Endodermal cell (in vitro differentiated cells): ENCODE measurements around the gene PKD1. TPM values are rescaled to one million over a fixed set of nuclear protein-coding genes. Genes with fewer than 3 reads are reported as not detected.
A peak's percentile ranks its signal among the peaks of the same experiment; 100 is the strongest.

Experiments used
- DNase-seq: peaks from one replicate; pipeline ENCODE4 v3.0.0-alpha.2; 2017
- H3K27ac ChIP-seq: 2 replicates; pipeline ENCODE4 v1.5.1; 2013; ENCODE audit warnings: mild to moderate bottlenecking, low read depth, low read length, moderate library complexity
- H3K27me3 ChIP-seq: 2 replicates; pipeline ENCODE4 v1.6.1; 2013; ENCODE audit warnings: mild to moderate bottlenecking, low read length, moderate library complexity; ENCODE audit not compliant: insufficient read depth, control insufficient read depth, poor library complexity, severe bottlenecking
- H3K36me3 ChIP-seq: 2 replicates; pipeline ENCODE4 v1.7.0; 2013; ENCODE audit warnings: mild to moderate bottlenecking, low read length, moderate library complexity; ENCODE audit not compliant: control insufficient read depth, insufficient read depth
- H3K4me1 ChIP-seq: one replicate; pipeline ENCODE4 v1.7.0; 2013; ENCODE audit warnings: low read length; ENCODE audit not compliant: control insufficient read depth, insufficient read depth
- H3K4me3 ChIP-seq: 2 replicates; pipeline ENCODE4 v1.5.1; 2013; ENCODE audit warnings: mild to moderate bottlenecking, low read length, moderate library complexity
- H3K9ac ChIP-seq: 2 replicates; pipeline ENCODE4 v1.6.1; 2013; ENCODE audit warnings: mild to moderate bottlenecking, low read length, moderate library complexity; ENCODE audit not compliant: poor library complexity, severe bottlenecking; ENCODE audit errors: extremely low read depth
- H3K9me3 ChIP-seq: 2 replicates; pipeline ENCODE4 v1.6.1; 2013; ENCODE audit warnings: mild to moderate bottlenecking, low read length, moderate library complexity; ENCODE audit not compliant: control insufficient read depth
- H3K27ac Mint-ChIP-seq: 2 replicates; pipeline ENCODE4 v1.8.0; 2020; ENCODE audit warnings: mixed read lengths
- H3K27me3 Mint-ChIP-seq: 2 replicates; pipeline ENCODE4 v1.8.0; 2021; ENCODE audit warnings: mild to moderate bottlenecking, mixed read lengths; ENCODE audit not compliant: insufficient read depth
- H3K36me3 Mint-ChIP-seq: 2 replicates; pipeline ENCODE4 v1.8.0; 2020; ENCODE audit warnings: low read depth, mixed read lengths
- H3K4me1 Mint-ChIP-seq: 2 replicates; pipeline ENCODE4 v1.8.0; 2020; ENCODE audit warnings: mixed read lengths
- H3K4me3 Mint-ChIP-seq: 2 replicates; pipeline ENCODE4 v1.8.0; 2020; ENCODE audit warnings: mild to moderate bottlenecking, moderate library complexity, mixed read lengths
- H3K9me3 Mint-ChIP-seq: 2 replicates; pipeline ENCODE4 v1.8.0; 2020; ENCODE audit warnings: mild to moderate bottlenecking, mixed read lengths
- CTCF ChIP-seq: fragments of 200-600 bp; sonication (generic); conservative IDR thresholded peaks from 2 replicates; pipeline ENCODE4 v1.5.0; 2021; ENCODE audit warnings: antibody characterized with exemption, mild to moderate bottlenecking
- WGBS, 2 experiments: methylation state at CpG; one replicate each; pipeline versions ENCODE4 v1.1.5 to v1.1.7; 2013; ENCODE audit warnings: missing lambda C conversion rate in 2 of 2, mixed read lengths in 1 of 2; ENCODE audit not compliant: insufficient coverage in 1 of 2, insufficient read length in 1 of 2; 5-methylcytosine and 5-hydroxymethylcytosine counted together
- total RNA-seq, 2 donors: library from RNA; stranded (reverse); fragmentation: NEBNext Ultra II Directional in 1 of 2; extraction: Animal tissue kit (Norgen Biotek cat#: 25700) in 1 of 2; gene quantifications; 2 replicates in 1 of 2; 3 replicates in 1 of 2; pipeline ENCODE4 v1.2.1, GENCODE V29; 2021

Gene PKD1
- total RNA-seq, 2 donors from 2014 or later = 104 to 110 TPM

GRCh38 chr16:2077016-2077415 lies 58.7 kb downstream of the PKD1 start:
- no peak for TF ChIP-seq CTCF
- Histone ChIP-seq H3K27ac (no peak overlapping the region), H3K9ac (no peak overlapping the region), H3K9me3 (no peaks in the 10 kb centered on the region), H3K27me3 (no peaks in the 10 kb centered on the region), H3K4me1 (no peaks in the 10 kb centered on the region), H3K36me3 (peaks cover 4% of the 10 kb centered on the region), H3K4me3 (no peak overlapping the region)
- DNase-seq = no peak
- 93% methylated on average over 12 to 17 of the region's 17 CpGs for WGBS, 2 experiments
- Mint-ChIP-seq H3K4me3 (no peak overlapping the region), H3K9me3 (no peaks in the 10 kb centered on the region), H3K4me1 (no peaks in the 10 kb centered on the region), H3K27ac (peak overlapping the region; percentile 61), H3K36me3 (peaks cover 25% of the 10 kb centered on the region), H3K27me3 (no peaks in the 10 kb centered on the region)

- TF ChIP-seq CTCF = no peak
- Mint-ChIP-seq H3K27ac (no peak overlapping the region), H3K36me3 (peaks cover 28% of the 10 kb centered on the region), H3K4me3 (no peak overlapping the region), H3K4me1 (no peaks in the 10 kb centered on the region), H3K27me3 (no peaks in the 10 kb centered on the region), H3K9me3 (no peaks in the 10 kb centered on the region)
- no peaks in the 10 kb centered on the region for H3K27me3 ChIP-seq
- WGBS, 2 experiments = 95 to 99% methylated on average over 12 to 28 of the region's 28 CpGs
- no peak overlapping the region for H3K27ac ChIP-seq
- H3K9ac ChIP-seq = no peak overlapping the region
- H3K36me3 ChIP-seq = peaks cover 4% of the 10 kb centered on the region
- H3K9me3 ChIP-seq = no peaks in the 10 kb centered on the region
- no peak overlapping the region for H3K4me3 ChIP-seq
- H3K4me1 ChIP-seq = no peaks in the 10 kb centered on the region
- no peak for DNase-seq
These were observed 59.4 kb downstream of the PKD1 start for GRCh38 chr16:2076072-2076865.

- no peak overlapping the region for H3K4me3 Mint-ChIP-seq
These were observed 60.1 kb downstream of the PKD1 start for GRCh38 chr16:2075631-2076030.

More at GRCh38 chr16:2075631-2076030, 60.1 kb downstream of the PKD1 start:
- Mint-ChIP-seq H3K27me3 (no peaks in the 10 kb centered on the region), H3K9me3 (no peaks in the 10 kb centered on the region), H3K36me3 (peaks cover 29% of the 10 kb centered on the region), H3K4me1 (no peaks in the 10 kb centered on the region), H3K27ac (no peak overlapping the region)
- WGBS, 2 experiments = 95 to 99% methylated on average over 17 to 24 of the region's 24 CpGs
- Histone ChIP-seq H3K9ac (no peak overlapping the region), H3K27ac (no peak overlapping the region), H3K36me3 (peaks cover 4% of the 10 kb centered on the region), H3K4me1 (no peaks in the 10 kb centered on the region), H3K27me3 (no peaks in the 10 kb centered on the region), H3K9me3 (no peaks in the 10 kb centered on the region), H3K4me3 (no peak overlapping the region)
- no peak for DNase-seq
- TF ChIP-seq CTCF = no peak
